ENCODE measurements around the gene TPRG1L.
A peak's percentile ranks its signal among the peaks of the same experiment; 100 is the strongest.

TPRG1L gene

GRCh38 chr1:3668585-3669300, 43.9 kb downstream of the TPRG1L start:
- DNase-seq: no peak

GRCh38 chr1:3669421-3669821, 44.6 kb downstream of the TPRG1L start:
- no peak for DNase-seq

- DNase-seq: no peak
Measured at GRCh38 chr1:3669971-3670431, 45.2 kb downstream of the TPRG1L start.

- DNase-seq: no peak
Measured at GRCh38 chr1:3670823-3671265, 46.0 kb downstream of the TPRG1L start.

- DNase-seq: no peak
Measured at GRCh38 chr1:3671371-3672180, 46.8 kb downstream of the TPRG1L start.

GRCh38 chr1:3672231-3672970, 47.6 kb downstream of the TPRG1L start:
- DNase-seq: no peak

- DNase-seq: no peak
Measured at GRCh38 chr1:3672971-3673361, 48.2 kb downstream of the TPRG1L start.

GRCh38 chr1:3673381-3674099, 48.7 kb downstream of the TPRG1L start:
- DNase-seq: no peak

GRCh38 chr1:3674100-3675094, 49.6 kb downstream of the TPRG1L start:
- DNase-seq: no peak

- DNase-seq: no peak
Measured at GRCh38 chr1:3675436-3675835, 50.6 kb downstream of the TPRG1L start.

GRCh38 chr1:3676581-3677470, 52.0 kb downstream of the TPRG1L start:
- DNase-seq: peak in 1 of 2 donors; percentile 13

- DNase-seq: no peak
Measured at GRCh38 chr1:3677484-3677883, 52.7 kb downstream of the TPRG1L start.

- DNase-seq: no peak
Measured at GRCh38 chr1:3678361-3679097, 53.7 kb downstream of the TPRG1L start.

- DNase-seq: no peak
Measured at GRCh38 chr1:3679098-3679555, 54.3 kb downstream of the TPRG1L start.
